IMR-90 (cell line): ENCODE results near the gene MAPK10. TPM values are rescaled to one million over a fixed set of nuclear protein-coding genes. Genes with fewer than 3 reads are reported as not detected.

ENCODE experiments used
- ATAC-seq: fragments of 200-7000 bp; cut with Tn5 transposase; 2 replicates; pipeline ENCODE4 v1.9.1; 2020; ENCODE audit warnings: low read depth, mild to moderate bottlenecking, moderate library complexity
- BruUV-seq: library from RNA; stranded (reverse); fragments of 400-500 nt; replicated peaks from 2 replicates; lab custom pipeline; 2021; lab: Mats Ljungman, UMichigan
- CTCF ChIA-PET: fragments of 300-600 bp; formaldehyde crosslinking; extraction: SDS; loops from one replicate; lab custom pipeline; 2021; ENCODE audit warnings: antibody characterized with exemption; lab: Yijun Ruan, JAX
- POLR2A ChIA-PET: fragments of 300-600 bp; sonication (Branson Sonifier 250); formaldehyde crosslinking; loops from one replicate; lab custom pipeline; 2022; ENCODE audit warnings: antibody characterized with exemption; ENCODE audit not compliant: unreplicated experiment; lab: Charles Lee
- DNase-seq: peaks from one replicate; pipeline ENCODE4 v3.0.0; 2013
- H2AFZ ChIP-seq: replicated peaks from 2 replicates; pipeline ENCODE3; 2013; ENCODE audit warnings: low read length, mild to moderate bottlenecking; ENCODE audit not compliant: poor library complexity
- H2AK5ac ChIP-seq: 2 replicates; pipeline ENCODE4 v1.6.1; 2013; ENCODE audit warnings: low read depth, low read length, inconsistent platforms
- H2AK9ac ChIP-seq: replicated peaks from 2 replicates; pipeline ENCODE3; 2013; ENCODE audit warnings: mild to moderate bottlenecking, low read depth, low read length, moderate library complexity; ENCODE audit not compliant: poor library complexity
- H2BK120ac ChIP-seq: 2 replicates; pipeline ENCODE4 v1.6.1; 2013; ENCODE audit warnings: low read depth, low read length, inconsistent platforms
- H2BK15ac ChIP-seq: 3 replicates; pipeline ENCODE4 v1.6.1; 2013; ENCODE audit warnings: low read depth, low read length, inconsistent platforms
- H2BK20ac ChIP-seq: 2 replicates; pipeline ENCODE4 v1.6.1; 2013; ENCODE audit warnings: low read depth, mild to moderate bottlenecking, inconsistent platforms, low read length, moderate library complexity
- H2BK5ac ChIP-seq: 2 replicates; pipeline ENCODE4 v1.6.1; 2013; ENCODE audit warnings: mild to moderate bottlenecking, low read depth, low read length, inconsistent platforms; ENCODE audit not compliant: poor library complexity, severe bottlenecking
- H3K14ac ChIP-seq: replicated peaks from 2 replicates; pipeline ENCODE4 v1.6.1; 2013; ENCODE audit warnings: low read depth, low read length, inconsistent platforms
- H3K18ac ChIP-seq: 2 replicates; pipeline ENCODE4 v1.6.1; 2013; ENCODE audit warnings: low read depth, low read length, control low read depth
- H3K23ac ChIP-seq: 2 replicates; pipeline ENCODE4 v1.6.1; 2013; ENCODE audit warnings: low read depth, low read length, inconsistent platforms
- H3K27ac ChIP-seq: 2 replicates; pipeline ENCODE4 v1.5.1; 2013; ENCODE audit warnings: mild to moderate bottlenecking, control low read depth, low read length; ENCODE audit not compliant: insufficient read depth
- H3K27me3 ChIP-seq: 2 replicates; pipeline ENCODE4 v1.6.1; 2013; ENCODE audit warnings: low read length; ENCODE audit not compliant: control insufficient read depth, insufficient read depth
- H3K36me3 ChIP-seq: 2 replicates; pipeline ENCODE4 v1.6.1; 2013; ENCODE audit warnings: low read length, mixed read lengths; ENCODE audit not compliant: control insufficient read depth, insufficient read depth
- H3K4ac ChIP-seq: 2 replicates; pipeline ENCODE4 v1.6.1; 2013; ENCODE audit warnings: low read depth, low read length, inconsistent platforms
- H3K4me1 ChIP-seq: 2 replicates; pipeline ENCODE4 v1.6.1; 2013; ENCODE audit warnings: low read length, mixed read lengths; ENCODE audit not compliant: control insufficient read depth, insufficient read depth
- H3K4me2 ChIP-seq: 2 replicates; pipeline ENCODE4 v1.6.1; 2013; ENCODE audit warnings: low read depth, mild to moderate bottlenecking, control low read depth, low read length, moderate library complexity
- H3K4me3 ChIP-seq: 2 replicates; pipeline ENCODE4 v1.5.1; 2013; ENCODE audit warnings: low read depth, mild to moderate bottlenecking, control low read depth, low read length, moderate library complexity; ENCODE audit not compliant: insufficient read depth
- H3K56ac ChIP-seq: 2 replicates; pipeline ENCODE4 v1.6.1; 2013; ENCODE audit warnings: low read length, inconsistent platforms; ENCODE audit not compliant: insufficient read depth; ENCODE audit errors: extremely low read depth
- H3K79me1 ChIP-seq, 2 experiments: 2 replicates each; pipeline ENCODE4 v1.6.1; 2013; ENCODE audit warnings: low read length in 2 of 2, inconsistent platforms in 1 of 2, low read depth in 1 of 2
- H3K9ac ChIP-seq: 2 replicates; pipeline ENCODE4 v1.6.1; 2013; ENCODE audit warnings: low read depth, low read length, control low read depth
- H3K9me1 ChIP-seq: 2 replicates; pipeline ENCODE4 v1.6.1; 2013; ENCODE audit warnings: low read length, inconsistent platforms; ENCODE audit not compliant: insufficient read depth
- H3K9me3 ChIP-seq: 2 replicates; pipeline ENCODE4 v1.6.1; 2013; ENCODE audit warnings: low read length; ENCODE audit not compliant: control insufficient read depth, insufficient read depth
- H4K20me1 ChIP-seq: 2 replicates; pipeline ENCODE4 v1.6.1; 2013; ENCODE audit warnings: low read length, inconsistent platforms; ENCODE audit not compliant: insufficient read depth
- H4K5ac ChIP-seq: 2 replicates; pipeline ENCODE4 v1.6.1; 2013; ENCODE audit warnings: mild to moderate bottlenecking, low read depth, low read length, control low read depth
- H4K8ac ChIP-seq, 2 experiments: 2 replicates each; pipeline ENCODE4 v1.6.1; 2013; ENCODE audit warnings: low read depth in 2 of 2, low read length in 2 of 2, control low read depth in 1 of 2, inconsistent platforms in 1 of 2
- H4K91ac ChIP-seq: 2 replicates; pipeline ENCODE4 v1.6.1; 2013; ENCODE audit warnings: low read depth, low read length, inconsistent platforms; ENCODE audit not compliant: insufficient read depth
- CEBPB ChIP-seq: IDR thresholded peaks from 2 replicates; pipeline ENCODE4 v1.6.1; 2012; ENCODE audit warnings: low read depth, low read length, improper control_type of control experiment
- NFE2L2 ChIP-seq: fragments of 150-350 bp; IDR thresholded peaks from 2 replicates; pipeline ENCODE4 v1.6.1; 2016; ENCODE audit warnings: low read depth, mild to moderate bottlenecking, low read length
- WGBS, 2 experiments: methylation state at CpG; one replicate each; pipeline versions ENCODE4 v1.1.5 to v1.1.7; 2013; ENCODE audit warnings: missing lambda C conversion rate in 2 of 2; ENCODE audit not compliant: insufficient read length in 1 of 2; ENCODE audit errors: extremely low coverage in 2 of 2; 5-methylcytosine and 5-hydroxymethylcytosine counted together
- dilution Hi-C: fragments of 300-500 bp; cut with HindIII; formaldehyde crosslinking; loops from one replicate; pipeline ENCODE4 v1.14.3; 2018; ENCODE audit warnings: low sequenced_read_pairs; ENCODE audit not compliant: unreplicated experiment
- in situ Hi-C: fragments of 300-500 bp; cut with MboI; formaldehyde crosslinking; loops from 3 replicates; pipeline ENCODE4 v1.14.3; 2019; ENCODE audit warnings: low sequenced_read_pairs, inconsistent platforms, mixed read lengths
- intact Hi-C: fragments of 100-400 bp; cut with micrococcal nuclease; formaldehyde crosslinking; loops from 2 replicates; pipeline ENCODE4 v1.10.0; 2022
- polyA plus RNA-seq, 3 experiments: library from polyadenylated mRNA; depleted of rRNA; stranded (reverse); fragments of >200 nt; gene quantifications; 2 replicates each; pipeline ENCODE4 v1.2.3, GENCODE V29; 2012; ENCODE audit warnings: low replicate concordance in 1 of 3
- total RNA-seq: library from RNA; depleted of rRNA; stranded (reverse); fragments of >200 nt; gene quantifications from 2 replicates; pipeline ENCODE4 v1.2.3, GENCODE V29; 2012

MAPK10 gene
- total and polyA plus RNA-seq, 2 of the 4 experiments (the other 2 are of a cell fraction), result 2.8 to 6.5 TPM

DNA sequence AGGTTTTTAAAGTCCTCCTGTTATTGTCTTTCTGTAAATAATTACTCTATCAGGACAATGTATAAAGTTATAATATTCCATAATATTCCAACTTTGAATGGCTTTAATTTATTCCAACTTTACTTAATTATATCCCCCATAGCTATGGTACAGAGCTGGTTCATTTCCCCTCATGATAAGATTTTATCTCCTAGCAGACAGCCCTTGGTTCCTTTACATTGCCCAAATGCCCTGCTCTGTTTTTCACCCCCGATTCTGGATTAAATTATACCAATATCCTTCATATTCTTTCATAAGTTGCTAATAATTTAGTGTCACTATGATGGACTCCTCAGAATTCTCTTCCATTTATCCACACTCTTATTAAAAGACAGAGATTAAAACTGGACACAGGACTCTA, 340.5 kb downstream of the MAPK10 start:
- no CpG with 5 or more reads among the region's 1 CpG for WGBS, 2 experiments
- Histone ChIP-seq H3K23ac (no peak overlapping the region), H2BK15ac (no peak overlapping the region), H3K4ac (no peak overlapping the region), H2BK20ac (no peak overlapping the region), H3K4me2 (no peak overlapping the region), H2BK5ac (no peak overlapping the region), H4K8ac (no peak overlapping the region), H4K5ac (no peak overlapping the region), H3K27ac (no peak overlapping the region), H3K9me1 (no peaks in the 10 kb centered on the region; the same call in 1 of the 2 replicates), H3K18ac (no peak overlapping the region), H3K14ac (no peak overlapping the region), H2AK9ac (no peak overlapping the region), H3K79me1 (no peaks in the 10 kb centered on the region), H3K36me3 (0 out of 2 replicates have a peak, but pooled peaks cover 1% of the 10 kb centered on the region), H2AK5ac (no peak overlapping the region), H3K56ac (no peak overlapping the region), H3K9ac (no peak overlapping the region), H3K27me3 (no peaks in the 10 kb centered on the region), H3K4me3 (no peak overlapping the region), H2AFZ (no peak overlapping the region), H2BK120ac (no peak overlapping the region), H3K9me3 (no peaks in the 10 kb centered on the region), H3K4me1 (no peaks in the 10 kb centered on the region), H4K91ac (no peak overlapping the region), H4K20me1 (no peaks in the 10 kb centered on the region)
- dilution Hi-C loops (no loop called here), intact Hi-C loops (no loop called here), in situ Hi-C loops (no loop called here)
- no peak for DNase-seq
- BruUV-seq, result no TSS peak
- ChIA-PET POLR2A (no interaction called here), CTCF (no interaction called here)
- no peak for TF ChIP-seq CEBPB
- TF ChIP-seq NFE2L2, result no peak
- no peak for ATAC-seq
